ENCODE measurements around the gene NPM1.
A peak's percentile ranks its signal among the peaks of the same experiment; 100 is the strongest.

Gene NPM1, protein sequence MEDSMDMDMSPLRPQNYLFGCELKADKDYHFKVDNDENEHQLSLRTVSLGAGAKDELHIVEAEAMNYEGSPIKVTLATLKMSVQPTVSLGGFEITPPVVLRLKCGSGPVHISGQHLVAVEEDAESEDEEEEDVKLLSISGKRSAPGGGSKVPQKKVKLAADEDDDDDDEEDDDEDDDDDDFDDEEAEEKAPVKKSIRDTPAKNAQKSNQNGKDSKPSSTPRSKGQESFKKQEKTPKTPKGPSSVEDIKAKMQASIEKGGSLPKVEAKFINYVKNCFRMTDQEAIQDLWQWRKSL

DNA sequence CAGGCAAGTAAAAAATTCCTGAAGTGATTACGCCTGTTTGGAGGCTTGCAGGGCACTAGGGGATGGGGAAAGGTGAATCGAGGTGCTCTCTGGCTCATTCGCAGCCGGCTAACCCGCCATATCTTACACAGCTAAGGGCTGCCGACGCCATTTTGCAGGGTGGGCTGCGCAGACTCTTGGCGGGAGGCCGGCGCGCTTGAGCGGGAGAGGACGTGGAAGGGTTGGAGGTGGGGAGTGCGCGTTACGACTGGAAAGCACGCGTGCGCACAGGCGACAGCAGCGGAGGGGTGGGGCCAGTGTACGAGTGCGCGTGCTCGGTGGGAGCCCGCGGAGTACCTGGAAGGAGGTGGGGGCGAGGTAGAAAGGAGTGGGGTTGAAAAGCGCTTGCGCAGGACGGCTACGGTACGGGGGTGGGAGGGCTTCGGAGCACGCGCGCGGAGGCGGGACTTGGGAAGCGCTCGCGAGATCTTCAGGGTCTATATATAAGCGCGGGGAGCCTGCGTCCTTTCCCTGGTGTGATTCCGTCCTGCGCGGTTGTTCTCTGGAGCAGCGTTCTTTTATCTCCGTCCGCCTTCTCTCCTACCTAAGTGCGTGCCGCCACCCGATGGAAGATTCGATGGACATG is at the start of gene NPM1:
TSS of gene NPM1 (plus strand) at position 505 of the 625 bp plus-strand sequence. CDS start at position 605, 100 bp downstream.
- TF ChIP-seq, protein P1, sequence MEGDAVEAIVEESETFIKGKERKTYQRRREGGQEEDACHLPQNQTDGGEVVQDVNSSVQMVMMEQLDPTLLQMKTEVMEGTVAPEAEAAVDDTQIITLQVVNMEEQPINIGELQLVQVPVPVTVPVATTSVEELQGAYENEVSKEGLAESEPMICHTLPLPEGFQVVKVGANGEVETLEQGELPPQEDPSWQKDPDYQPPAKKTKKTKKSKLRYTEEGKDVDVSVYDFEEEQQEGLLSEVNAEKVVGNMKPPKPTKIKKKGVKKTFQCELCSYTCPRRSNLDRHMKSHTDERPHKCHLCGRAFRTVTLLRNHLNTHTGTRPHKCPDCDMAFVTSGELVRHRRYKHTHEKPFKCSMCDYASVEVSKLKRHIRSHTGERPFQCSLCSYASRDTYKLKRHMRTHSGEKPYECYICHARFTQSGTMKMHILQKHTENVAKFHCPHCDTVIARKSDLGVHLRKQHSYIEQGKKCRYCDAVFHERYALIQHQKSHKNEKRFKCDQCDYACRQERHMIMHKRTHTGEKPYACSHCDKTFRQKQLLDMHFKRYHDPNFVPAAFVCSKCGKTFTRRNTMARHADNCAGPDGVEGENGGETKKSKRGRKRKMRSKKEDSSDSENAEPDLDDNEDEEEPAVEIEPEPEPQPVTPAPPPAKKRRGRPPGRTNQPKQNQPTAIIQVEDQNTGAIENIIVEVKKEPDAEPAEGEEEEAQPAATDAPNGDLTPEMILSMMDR (conservative IDR thresholded peaks at IDR 0.05; ENCODE audit: control insufficient read depth, insufficient read depth, low read depth, low read length) = no peak
- peak; percentile 98 for DNase-seq (ENCODE audit: low read depth)
- H3K4me3 ChIP-seq (ENCODE audit: control insufficient read depth, low read depth, low read length) = peak within 1 kb of the TSS; percentile 81

DNA sequence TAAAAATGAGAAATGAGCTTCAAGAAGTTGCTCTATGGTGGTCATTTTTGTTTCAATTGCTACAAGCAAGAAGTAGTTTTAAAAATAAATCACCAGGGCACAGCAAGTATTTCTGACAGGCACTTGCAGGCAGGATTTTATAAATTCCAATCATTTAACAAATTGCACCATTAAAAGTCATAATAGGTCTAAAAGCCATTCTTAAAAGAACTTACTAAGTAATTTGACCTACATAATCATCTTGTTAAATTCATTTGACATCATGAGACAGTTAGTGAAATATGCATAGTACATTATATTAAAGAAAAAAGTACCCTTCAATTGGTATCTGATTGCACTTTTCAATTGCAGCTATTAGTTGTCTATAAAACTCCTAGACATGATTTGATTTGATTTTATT is 47.6 kb upstream of the NPM1 start:
- TF ChIP-seq, protein P1 (conservative IDR thresholded peaks at IDR 0.05; ENCODE audit: control insufficient read depth, insufficient read depth, low read depth, low read length) = no peak
- H3K4me3 ChIP-seq (ENCODE audit: control insufficient read depth, low read depth, low read length) = no peak overlapping the region
- no peak for DNase-seq (ENCODE audit: low read depth)

DNA sequence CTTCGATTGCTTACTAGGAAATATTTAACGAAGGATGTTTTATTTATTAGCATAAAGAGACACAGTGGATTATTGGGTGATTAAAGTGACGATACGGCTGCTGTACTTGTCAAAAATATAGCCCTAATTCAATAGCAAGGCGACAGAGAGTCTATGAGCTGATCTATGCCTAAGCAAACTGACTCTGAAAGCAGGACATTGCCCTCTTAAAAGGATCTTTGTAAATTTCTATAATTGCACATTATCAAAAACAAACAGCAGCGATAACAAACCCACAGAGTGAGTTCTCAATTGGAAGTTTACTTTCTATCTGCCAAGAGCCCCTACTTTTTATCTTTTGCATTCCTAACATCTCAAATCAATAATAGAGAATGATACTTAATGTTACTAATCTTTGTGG is 47.2 kb upstream of the NPM1 start:
- DNase-seq (ENCODE audit: low read depth) = no peak
- TF ChIP-seq, protein P1 (conservative IDR thresholded peaks at IDR 0.05; ENCODE audit: control insufficient read depth, insufficient read depth, low read depth, low read length) = no peak
- no peak overlapping the region for H3K4me3 ChIP-seq (ENCODE audit: control insufficient read depth, low read depth, low read length)

DNA sequence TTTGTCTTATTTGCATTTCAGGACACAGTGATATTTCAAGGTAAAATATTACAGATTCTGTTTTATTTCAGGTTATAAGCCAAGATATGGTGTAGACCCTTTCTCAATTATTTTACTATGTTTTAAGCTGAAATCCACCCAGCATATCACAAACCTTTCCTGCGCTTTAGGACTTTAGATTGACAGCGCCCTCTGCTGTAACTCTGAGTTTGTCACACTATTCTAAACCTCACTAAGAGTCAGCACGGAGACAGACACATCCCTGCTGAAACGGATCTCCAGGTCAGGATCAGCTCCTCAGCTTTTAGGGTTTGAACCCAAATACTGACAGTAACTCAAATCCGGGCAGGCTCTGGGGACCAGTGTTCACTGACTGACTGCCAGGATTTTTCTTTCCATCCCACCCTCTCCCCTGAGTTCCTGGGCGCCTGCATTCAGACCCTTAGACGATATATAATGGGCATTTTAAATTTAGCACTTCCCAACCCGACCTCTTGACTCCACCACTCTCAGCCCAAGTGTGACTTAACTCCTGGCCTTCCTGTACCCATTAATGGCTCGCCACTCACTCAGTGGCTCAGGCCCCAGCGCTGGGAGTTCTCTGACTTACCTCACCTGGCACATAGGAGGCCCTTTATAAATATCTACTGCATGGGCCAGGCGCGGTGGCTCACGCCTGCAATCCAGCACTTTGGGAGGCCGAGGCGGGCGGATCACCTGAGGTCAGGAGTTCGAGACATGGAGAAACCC is 45.1 kb upstream of the NPM1 start:
- TF ChIP-seq, protein P1 (conservative IDR thresholded peaks at IDR 0.05; ENCODE audit: control insufficient read depth, insufficient read depth, low read depth, low read length) = peak; percentile 82

DNA sequence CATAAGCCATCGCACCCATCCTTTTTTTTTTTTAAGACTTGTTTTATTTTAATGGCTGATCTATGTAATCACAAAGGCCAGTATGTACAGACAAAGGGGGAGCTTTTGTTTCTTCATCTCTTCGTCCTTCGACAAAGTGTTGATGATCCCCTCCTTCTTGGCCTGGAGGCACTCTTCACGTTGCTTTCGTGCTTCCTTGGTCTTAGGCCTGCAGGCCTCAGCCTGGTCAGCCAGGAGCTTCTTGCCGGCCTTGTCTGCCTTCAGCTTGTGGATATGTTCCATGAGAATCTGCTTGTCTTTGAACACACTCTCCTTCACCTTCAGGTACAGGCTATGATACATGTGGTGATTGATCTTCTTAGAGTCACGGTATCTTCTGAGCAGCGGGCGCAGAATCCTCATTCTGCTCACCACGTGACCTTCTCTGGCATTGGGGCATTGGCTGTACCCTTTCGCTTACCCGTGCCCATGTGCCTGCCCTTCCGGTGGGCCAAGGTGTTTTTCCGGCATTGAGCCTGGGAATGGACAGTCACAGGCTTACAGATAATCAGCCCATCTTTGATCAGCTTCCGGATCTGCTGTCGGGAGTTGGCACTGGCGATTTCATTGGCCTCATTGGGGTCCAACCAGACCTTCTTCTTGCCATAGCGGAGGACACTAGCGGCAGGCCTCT is 42.6 kb upstream of the NPM1 start:
- TF ChIP-seq, protein P1 (conservative IDR thresholded peaks at IDR 0.05; ENCODE audit: control insufficient read depth, insufficient read depth, low read depth, low read length) = no peak
- H3K4me3 ChIP-seq (ENCODE audit: control insufficient read depth, low read depth, low read length) = no peak overlapping the region
- no peak for DNase-seq (ENCODE audit: low read depth)

More for the DNA sequence above, 45.1 kb upstream of the NPM1 start:
- DNase-seq (ENCODE audit: low read depth) = peak; percentile 67
- no peak overlapping the region for H3K4me3 ChIP-seq (ENCODE audit: control insufficient read depth, low read depth, low read length)

DNA sequence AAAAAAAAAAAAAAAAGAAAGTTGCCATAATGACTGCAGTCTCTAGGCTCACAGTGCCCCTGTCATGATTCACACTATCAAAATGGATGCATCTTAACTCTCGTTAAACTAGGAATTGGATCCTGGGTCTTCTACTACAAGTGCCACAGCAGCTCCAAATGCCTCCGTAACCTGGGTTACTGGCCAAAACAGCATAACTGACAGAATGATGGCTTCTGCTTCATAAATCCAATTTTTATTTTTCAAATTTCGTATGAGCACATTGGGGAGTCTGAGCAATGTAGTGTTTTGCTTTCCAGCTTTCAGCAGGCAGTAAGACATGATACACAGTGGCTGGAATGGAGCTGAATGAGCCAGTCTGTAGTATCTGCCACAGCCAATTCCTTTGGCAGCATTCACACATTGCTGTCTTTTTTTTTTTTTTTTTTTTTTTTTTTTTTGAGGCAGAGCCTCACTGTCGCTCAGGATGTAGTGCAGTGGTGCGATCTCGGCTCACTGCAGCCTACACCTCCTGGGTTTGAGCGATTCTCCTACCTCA is 36.0 kb upstream of the NPM1 start:
- DNase-seq (ENCODE audit: low read depth) = no peak
- TF ChIP-seq, protein P1 (conservative IDR thresholded peaks at IDR 0.05; ENCODE audit: control insufficient read depth, insufficient read depth, low read depth, low read length) = no peak
- H3K4me3 ChIP-seq (ENCODE audit: control insufficient read depth, low read depth, low read length) = no peak overlapping the region

Data from fibroblast of mammary gland (primary cell).